A549 (cell line): ENCODE data around the gene MYO10. TPM values are rescaled to one million over a fixed set of nuclear protein-coding genes. Genes with fewer than 3 reads are reported as not detected.

Experiments
- ATAC-seq, 2 experiments: fragments of 200-7000 bp in 1 of 2; fragments of >200 bp in 1 of 2; cut with Nextera tagmentation in 1 of 2; cut with Tn5 transposase in 1 of 2; 3 replicates each; pipeline versions ENCODE4 v1.8.0 to v1.9.1; 2018 to 2020; ENCODE audit warnings: mild to moderate bottlenecking in 1 of 2, moderate library complexity in 1 of 2
- CTCF ChIA-PET: fragments of 300-600 bp; sonication (Branson Sonifier 250); formaldehyde crosslinking; extraction: SDS; loops from one replicate; lab custom pipeline; 2021; ENCODE audit warnings: antibody characterized with exemption, inconsistent platforms; lab: Yijun Ruan, JAX
- POLR2A ChIA-PET: fragments of 350-600 bp; formaldehyde crosslinking; extraction: SDS; loops from one replicate; lab custom pipeline; 2021; ENCODE audit warnings: antibody characterized with exemption, inconsistent platforms; lab: Yijun Ruan, JAX
- DNase-seq, 2 experiments: peaks; one replicate each; pipeline versions ENCODE4 v3.0.0 to v3.0.0-alpha.2; 2011 to 2016; ENCODE audit warnings: low read depth in 1 of 2, low spot score in 1 of 2
- FAIRE-seq: peaks from 2 replicates; lab custom pipeline; 2011; peaks lifted over from hg19 to GRCh38; lab: Jason Lieb, UNC
- H3K27ac ChIP-seq, 2 experiments: fragments of >200 bp; sonication (Bioruptor Twin); formaldehyde crosslinking; 3 replicates each; pipeline ENCODE4 v1.5.1; 2016 to 2017
- H3K4me1 ChIP-seq: fragments of >200 bp; sonication (Bioruptor Twin); formaldehyde crosslinking; 3 replicates; pipeline ENCODE4 v1.6.1; 2016
- H3K4me2 ChIP-seq: fragments of >200 bp; sonication (Bioruptor Twin); formaldehyde crosslinking; 3 replicates; pipeline ENCODE4 v1.6.1; 2016
- H3K4me3 ChIP-seq: fragments of >200 bp; sonication (Bioruptor Twin); formaldehyde crosslinking; 3 replicates; pipeline ENCODE4 v1.5.1; 2016
- H3K9me3 ChIP-seq: fragments of >200 bp; sonication (Bioruptor Twin); formaldehyde crosslinking; 3 replicates; pipeline ENCODE4 v1.6.1; 2016
- CBX8 ChIP-seq: fragments of 200-600 bp; sonication (generic); IDR thresholded peaks from 2 replicates; pipeline ENCODE4 v1.6.1; 2016
- CEBPB ChIP-seq, 2 experiments: fragments of >200 bp in 1 of 2; sonication (Bioruptor Twin) in 1 of 2; formaldehyde crosslinking in 1 of 2; IDR thresholded peaks; 2 replicates each; pipeline ENCODE4 v1.6.1; 2012 to 2016
- CHD4 ChIP-seq: fragments of 200-600 bp; sonication (generic); IDR thresholded peaks from 2 replicates; pipeline ENCODE4 v1.6.1; 2016; ENCODE audit warnings: antibody characterized with exemption, mild to moderate bottlenecking, borderline replicate concordance
- EHF ChIP-seq: fragments of 250-450 bp; sonication (Bioruptor Pico); IDR thresholded peaks from 2 replicates; pipeline ENCODE4 v1.5.0; 2020; ENCODE audit warnings: mild to moderate bottlenecking
- EHMT2 ChIP-seq: fragments of 200-600 bp; sonication (generic); IDR thresholded peaks from 2 replicates; pipeline ENCODE4 v1.6.1; 2016; ENCODE audit warnings: antibody characterized with exemption, low read depth, mild to moderate bottlenecking, moderate library complexity
- FOXS1 ChIP-seq: fragments of 250-450 bp; sonication (Bioruptor Pico); IDR thresholded peaks from 2 replicates; pipeline ENCODE4 v1.5.0; 2020; ENCODE audit warnings: mild to moderate bottlenecking, moderate library complexity
- GATA3 ChIP-seq: IDR thresholded peaks from 2 replicates; pipeline ENCODE4 v1.6.1; 2012; ENCODE audit warnings: borderline replicate concordance
- HDAC2 ChIP-seq: fragments of 200-600 bp; sonication (generic); IDR thresholded peaks from 2 replicates; pipeline ENCODE4 v1.6.1; 2016
- JUNB ChIP-seq: fragments of >200 bp; sonication (Bioruptor Twin); formaldehyde crosslinking; IDR thresholded peaks from 2 replicates; pipeline ENCODE4 v1.6.1; 2016
- NR3C1 ChIP-seq: fragments of >200 bp; sonication (Bioruptor Twin); formaldehyde crosslinking; IDR thresholded peaks from 3 replicates; pipeline ENCODE4 v1.6.1; 2017
- POLR2AphosphoS2 ChIP-seq: conservative IDR thresholded peaks from 2 replicates; pipeline ENCODE4 v1.6.1; 2012; ENCODE audit warnings: low read length, improper control_type of control experiment, inconsistent platforms
- RNF2 ChIP-seq: fragments of 200-600 bp; sonication (generic); IDR thresholded peaks from 2 replicates; pipeline ENCODE4 v1.6.1; 2016; ENCODE audit warnings: low read depth, mild to moderate bottlenecking, antibody characterized with exemption, moderate library complexity, borderline replicate concordance
- SREBF2 ChIP-seq: fragments of 450-650 bp; IDR thresholded peaks from 2 replicates; pipeline ENCODE4 v1.6.1; 2014; ENCODE audit warnings: mild to moderate bottlenecking, moderate library complexity
- TFCP2L1 ChIP-seq: fragments of 250-450 bp; sonication (Bioruptor Pico); IDR thresholded peaks from 2 replicates; pipeline ENCODE4 v1.5.0; 2021; ENCODE audit warnings: mild to moderate bottlenecking
- ZSCAN20 ChIP-seq: fragments of 250-450 bp; sonication (Bioruptor Pico); IDR thresholded peaks from 2 replicates; pipeline ENCODE4 v1.8.0; 2022; ENCODE audit warnings: mild to moderate bottlenecking, moderate library complexity
- WGBS: methylation state at CpG from one replicate; pipeline ENCODE4 v1.1.6; 2017; ENCODE audit errors: missing lambda C conversion rate; 5-methylcytosine and 5-hydroxymethylcytosine counted together
- polyA plus RNA-seq, 4 experiments: library from polyadenylated mRNA; depleted of rRNA in 3 of 4; stranded (reverse); fragments of >200 nt; fragmentation: RNase III in 1 of 4; extraction: RNeasy Plus Mini Kit Qiagen cat#74134 plus additional on column Dnase treatment in 1 of 4; gene quantifications; 2 replicates in 3 of 4; 3 replicates in 1 of 4; pipeline ENCODE4 v1.2.3, GENCODE V29; 2011 to 2017
- TF ChIP-seq, protein P1 (sequence below): fragments of 450-650 bp; IDR thresholded peaks from 2 replicates; pipeline ENCODE4 v1.6.1; 2014; ENCODE audit warnings: antibody characterized with exemption
- TF ChIP-seq, protein P2 (sequence below): IDR thresholded peaks from 2 replicates; pipeline ENCODE4 v1.6.1; 2012

Gene MYO10
- polyA plus RNA-seq, 2 of the 4 experiments (the other 2 are of a cell fraction) = 68.0 to 68.5 TPM

DNA sequence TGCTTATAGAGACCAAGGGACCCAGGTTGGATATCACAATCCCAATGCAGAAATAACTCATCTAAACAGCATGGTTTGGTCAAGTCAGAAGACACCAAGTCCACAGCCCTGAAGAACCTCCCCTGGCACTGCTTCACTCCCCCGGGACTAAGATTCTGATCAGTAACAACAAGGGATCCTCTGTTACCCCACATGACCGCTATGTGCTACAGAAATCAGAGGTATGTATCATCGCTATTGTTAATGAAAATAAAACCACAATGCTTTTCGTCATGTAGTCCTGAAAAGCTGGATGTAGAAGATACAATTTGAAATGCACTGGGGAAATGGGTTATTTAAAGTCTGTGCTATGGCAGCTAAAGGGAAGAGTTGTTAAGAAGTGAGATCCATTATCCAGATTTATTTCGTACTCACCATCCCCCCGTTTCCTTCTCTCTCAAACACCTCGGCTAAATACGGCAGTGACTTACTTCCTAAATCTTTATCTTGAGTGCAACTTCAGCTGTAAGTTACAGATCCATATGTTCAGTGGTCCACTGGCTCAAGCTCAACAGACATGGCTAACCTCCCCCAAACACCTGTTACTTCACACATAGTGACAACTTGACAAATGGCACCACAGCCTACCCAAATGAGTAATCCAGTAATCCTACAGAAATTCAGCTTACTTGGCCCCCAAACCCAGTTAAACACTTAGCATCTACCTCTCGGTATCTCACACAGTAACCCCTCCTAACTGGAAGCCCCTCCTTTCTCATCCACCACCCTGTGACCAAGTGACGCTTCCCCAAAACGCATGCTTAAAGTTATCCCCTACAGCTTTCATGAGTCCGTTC is 129.2 kb downstream of the MYO10 start:
- DNase-seq (no peak), ATAC-seq (no peak; a peak in 1 of 6 replicates), FAIRE-seq (no peak)
- TF ChIP-seq POLR2AphosphoS2 = 0 out of 2 replicates have a peak, but pooled peaks have one; percentile 52
- TF ChIP-seq TFCP2L1 (CRISPR knock-in tag) = no peak
- TF ChIP-seq GATA3 = no peak
- Histone ChIP-seq H3K27ac (no peak overlapping the region), H3K4me2 (no peak overlapping the region), H3K4me1 (peaks cover 36% of the 10 kb centered on the region), H3K9me3 (no peaks in the 10 kb centered on the region), H3K4me3 (no peak overlapping the region)
- ChIA-PET POLR2A (interaction anchor here (0.6 kb wide), 1 partner anchor 205 kb away, joined by 8 read pairs; no protein-coding TSS in a partner anchor), CTCF (interaction anchor here (1.2 to 1.7 kb wide), 3 partner anchors 15 to 389 kb away, joined by 3 to 10 read pairs (median 6); no protein-coding TSS in a partner anchor)
- WGBS = 89% methylated on average over 12 of the region's 12 CpGs

DNA sequence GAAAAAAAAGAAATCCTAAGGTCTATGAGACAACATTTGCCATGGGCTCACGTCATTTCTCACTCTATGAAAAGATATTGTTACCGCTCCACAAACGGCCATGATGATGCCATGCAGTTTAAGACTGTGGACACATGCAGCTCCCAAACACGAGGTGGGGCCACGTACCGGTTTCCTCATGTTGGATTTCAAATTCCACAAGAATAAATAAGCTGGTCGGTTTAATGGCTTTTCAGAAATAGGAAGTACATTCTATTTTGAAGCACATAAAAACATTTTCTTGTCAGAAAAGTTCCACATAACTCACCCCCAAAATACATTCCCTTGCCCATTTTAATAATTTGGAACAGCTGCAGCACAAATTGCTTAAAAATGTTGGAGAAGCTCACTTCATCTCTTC is 130.6 kb downstream of the MYO10 start:
- TF ChIP-seq, protein P1, sequence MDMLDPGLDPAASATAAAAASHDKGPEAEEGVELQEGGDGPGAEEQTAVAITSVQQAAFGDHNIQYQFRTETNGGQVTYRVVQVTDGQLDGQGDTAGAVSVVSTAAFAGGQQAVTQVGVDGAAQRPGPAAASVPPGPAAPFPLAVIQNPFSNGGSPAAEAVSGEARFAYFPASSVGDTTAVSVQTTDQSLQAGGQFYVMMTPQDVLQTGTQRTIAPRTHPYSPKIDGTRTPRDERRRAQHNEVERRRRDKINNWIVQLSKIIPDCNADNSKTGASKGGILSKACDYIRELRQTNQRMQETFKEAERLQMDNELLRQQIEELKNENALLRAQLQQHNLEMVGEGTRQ = no peak
- TF ChIP-seq FOXS1 (CRISPR knock-in tag) = no peak
- H3K4me1 ChIP-seq = peaks cover 31% of the 10 kb centered on the region
- CTCF ChIA-PET = interaction anchor here (2.0 kb wide), 1 partner anchor 14 kb away, joined by 11 read pairs; no protein-coding TSS in a partner anchor
- FAIRE-seq (no peak), DNase-seq (no peak), ATAC-seq (no peak)
- WGBS = 87% methylated on average over 7 of the region's 7 CpGs
- POLR2A ChIA-PET = no interaction called here
- no peak overlapping the region for H3K4me2 ChIP-seq
- no peak overlapping the region for H3K27ac ChIP-seq
- H3K9me3 ChIP-seq = no peaks in the 10 kb centered on the region
- no peak overlapping the region for H3K4me3 ChIP-seq

DNA sequence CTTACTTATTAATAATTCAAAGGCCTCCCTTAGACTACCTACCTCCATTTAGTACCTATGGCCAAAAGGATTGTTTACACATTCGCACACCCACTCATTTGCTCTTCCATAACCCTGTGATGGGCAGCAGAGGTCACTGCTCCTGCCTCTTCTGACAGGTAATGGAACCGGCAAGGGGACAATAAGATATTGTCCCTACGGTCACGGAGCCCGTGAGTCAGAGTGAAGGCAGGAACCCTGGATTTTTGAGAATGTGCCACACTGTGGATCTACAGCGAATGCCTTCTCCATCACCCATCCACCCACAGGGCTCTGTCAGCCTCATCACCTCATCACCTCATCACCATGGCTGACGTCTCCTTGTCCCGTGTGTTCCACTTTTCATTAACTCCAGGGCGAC is 132.3 kb downstream of the MYO10 start:
- H3K4me1 ChIP-seq = peaks cover 16% of the 10 kb centered on the region; the same call in 2 of the 3 replicates

DNA sequence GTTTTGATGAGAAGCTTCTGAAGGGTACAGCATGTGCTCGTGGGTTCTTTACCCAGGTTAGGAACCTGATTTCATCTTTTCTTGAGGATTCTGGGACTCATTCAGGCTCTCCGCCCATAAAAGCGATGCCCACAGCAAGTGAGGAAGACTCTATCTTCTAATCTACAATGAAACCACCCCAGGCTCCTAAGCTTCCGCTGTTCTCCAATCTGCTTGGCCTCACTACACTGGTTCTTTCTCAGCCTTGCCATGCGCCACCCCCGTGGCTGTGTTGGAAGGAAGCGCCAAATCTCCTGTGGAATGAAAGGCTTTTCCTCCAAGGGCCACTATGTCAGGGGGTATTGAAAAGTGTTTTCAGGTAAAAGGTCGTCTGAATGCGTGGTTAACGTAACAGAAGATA is 135.6 kb downstream of the MYO10 start:
- Histone ChIP-seq H3K27ac (no peak overlapping the region), H3K4me1 (peaks cover 28% of the 10 kb centered on the region; the same call in 2 of the 3 replicates), H3K4me3 (no peak overlapping the region), H3K4me2 (no peak overlapping the region), H3K9me3 (no peaks in the 10 kb centered on the region)
- no peak for DNase-seq
- POLR2A ChIA-PET = no interaction called here
- no peak for FAIRE-seq
- CTCF ChIA-PET = interaction anchor here (1.7 kb wide), 1 partner anchor 9 kb away, joined by 13 read pairs; no protein-coding TSS in a partner anchor
- TF ChIP-seq HDAC2 = no peak
- WGBS = 93% methylated on average over 10 of the region's 10 CpGs
- ATAC-seq = no peak

More for the DNA sequence above, 132.3 kb downstream of the MYO10 start:
- FAIRE-seq (no peak), DNase-seq (no peak), ATAC-seq (peak; percentile 31 to 53; a peak in 4 of 6 replicates)
- Histone ChIP-seq H3K4me2 (no peak overlapping the region), H3K27ac (no peak overlapping the region; a peak in 1 of 6 replicates), H3K9me3 (no peaks in the 10 kb centered on the region), H3K4me3 (no peak overlapping the region)
- TF ChIP-seq CHD4 = no peak
- no peak for TF ChIP-seq CEBPB (IDR thresholded peaks at IDR 0.05)
- no peak for TF ChIP-seq SREBF2
- TF ChIP-seq EHF (CRISPR knock-in tag) = no peak
- TF ChIP-seq ZSCAN20 (CRISPR knock-in tag) = no peak
- no peak for TF ChIP-seq GATA3
- TF ChIP-seq HDAC2 = no peak
- no peak for TF ChIP-seq NR3C1
- TF ChIP-seq CBX8 = no peak
- TF ChIP-seq, protein P2, sequence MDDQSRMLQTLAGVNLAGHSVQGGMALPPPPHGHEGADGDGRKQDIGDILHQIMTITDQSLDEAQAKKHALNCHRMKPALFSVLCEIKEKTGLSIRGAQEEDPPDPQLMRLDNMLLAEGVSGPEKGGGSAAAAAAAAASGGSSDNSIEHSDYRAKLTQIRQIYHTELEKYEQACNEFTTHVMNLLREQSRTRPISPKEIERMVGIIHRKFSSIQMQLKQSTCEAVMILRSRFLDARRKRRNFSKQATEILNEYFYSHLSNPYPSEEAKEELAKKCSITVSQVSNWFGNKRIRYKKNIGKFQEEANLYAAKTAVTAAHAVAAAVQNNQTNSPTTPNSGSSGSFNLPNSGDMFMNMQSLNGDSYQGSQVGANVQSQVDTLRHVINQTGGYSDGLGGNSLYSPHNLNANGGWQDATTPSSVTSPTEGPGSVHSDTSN = no peak
- TF ChIP-seq RNF2 = no peak
- no peak for TF ChIP-seq JUNB
- no peak for TF ChIP-seq EHMT2
- WGBS = 86% methylated on average over 9 of the region's 9 CpGs
- CTCF ChIA-PET = interaction anchor here (0.8 kb wide), 1 partner anchor 61 kb away, joined by 3 read pairs; no protein-coding TSS in a partner anchor
- POLR2A ChIA-PET = no interaction called here
